DMS79 (cell line): ENCODE measurements around the gene TMEM182.

ENCODE experiments used
- DNase-seq: peaks from one replicate; lab custom pipeline; 2025; lab: John Stamatoyannopoulos, UW

Gene TMEM182

GRCh38 chr2:102768253-102768652 is 6.4 kb downstream of the TMEM182 start:
- no peak for DNase-seq

DNA sequence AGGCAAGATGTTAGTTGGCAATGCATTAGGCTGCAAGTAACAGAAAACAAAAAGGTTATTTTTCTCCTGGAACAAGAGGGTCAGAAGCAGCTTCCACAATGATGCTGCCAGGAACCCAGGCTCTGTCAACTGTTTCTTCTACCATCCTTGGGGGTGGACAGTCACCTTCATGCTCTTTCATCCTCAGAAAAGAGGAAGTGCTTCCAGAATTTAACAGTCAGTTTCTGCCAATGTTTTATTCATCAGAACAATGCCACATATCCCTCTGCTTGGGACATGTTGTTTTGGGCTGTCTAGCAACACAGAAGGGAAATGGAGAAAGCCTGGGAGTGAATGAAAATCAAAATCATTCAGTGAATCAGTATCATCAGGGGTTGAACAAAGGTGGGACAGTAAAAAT is 7.1 kb downstream of the TMEM182 start:
- no peak for DNase-seq

DNA sequence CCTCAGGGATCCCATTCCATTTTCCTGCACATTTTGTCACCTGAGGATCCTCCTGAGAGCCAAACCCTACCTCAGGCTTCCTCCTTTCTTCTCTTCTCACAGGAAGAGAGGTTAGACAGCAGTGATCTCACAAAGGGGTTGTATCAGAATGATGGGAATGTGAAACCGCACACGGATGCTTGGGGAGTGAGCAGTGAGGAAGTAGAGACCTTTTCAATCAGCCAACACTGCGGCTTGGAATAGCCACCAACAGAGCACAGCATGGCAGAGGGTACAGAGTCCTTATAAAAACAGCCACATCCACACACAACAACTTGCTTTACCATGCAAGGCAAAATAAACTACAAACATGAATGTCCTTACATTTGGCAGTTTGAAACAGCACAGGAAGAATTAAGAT is 8.7 kb downstream of the TMEM182 start:
- no peak for DNase-seq

DNA sequence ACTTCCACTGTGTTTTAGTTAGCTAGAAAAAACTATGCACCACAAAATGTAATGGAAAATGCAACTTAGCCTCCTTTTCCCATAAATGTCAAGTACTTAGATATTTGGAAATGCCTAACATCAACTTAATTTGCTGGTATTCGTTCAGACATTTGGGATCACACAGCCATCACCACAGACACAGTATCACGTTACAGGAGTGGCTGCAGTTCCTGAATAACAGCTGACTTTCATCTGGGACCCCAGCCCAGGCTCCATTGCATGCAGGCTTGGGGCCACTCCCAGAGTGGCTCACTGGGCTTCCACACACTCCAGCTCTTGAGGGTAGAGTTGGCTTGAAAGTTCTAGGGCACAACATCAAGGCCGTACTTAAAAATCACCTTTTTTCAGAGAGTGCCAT is 9.3 kb downstream of the TMEM182 start:
- DNase-seq = no peak

DNA sequence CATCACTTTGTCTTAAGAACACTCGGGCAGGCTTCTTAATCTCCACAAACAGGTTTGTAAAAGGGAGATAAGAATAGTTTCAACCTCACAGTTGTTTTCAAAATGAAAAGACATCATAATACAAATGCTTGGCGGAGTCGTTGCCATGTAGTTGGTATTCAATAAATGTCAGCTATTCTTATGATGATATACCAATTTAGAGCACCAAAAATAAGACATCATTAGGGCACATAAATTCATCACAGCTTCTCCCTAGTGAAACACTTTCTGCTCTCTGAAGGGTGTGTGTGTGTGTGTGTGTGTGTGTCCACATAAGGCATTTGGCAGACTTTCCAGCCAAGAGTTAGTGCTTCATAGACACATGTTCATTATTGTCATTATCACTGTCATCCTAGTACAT is 10.8 kb downstream of the TMEM182 start:
- no peak for DNase-seq

DNA sequence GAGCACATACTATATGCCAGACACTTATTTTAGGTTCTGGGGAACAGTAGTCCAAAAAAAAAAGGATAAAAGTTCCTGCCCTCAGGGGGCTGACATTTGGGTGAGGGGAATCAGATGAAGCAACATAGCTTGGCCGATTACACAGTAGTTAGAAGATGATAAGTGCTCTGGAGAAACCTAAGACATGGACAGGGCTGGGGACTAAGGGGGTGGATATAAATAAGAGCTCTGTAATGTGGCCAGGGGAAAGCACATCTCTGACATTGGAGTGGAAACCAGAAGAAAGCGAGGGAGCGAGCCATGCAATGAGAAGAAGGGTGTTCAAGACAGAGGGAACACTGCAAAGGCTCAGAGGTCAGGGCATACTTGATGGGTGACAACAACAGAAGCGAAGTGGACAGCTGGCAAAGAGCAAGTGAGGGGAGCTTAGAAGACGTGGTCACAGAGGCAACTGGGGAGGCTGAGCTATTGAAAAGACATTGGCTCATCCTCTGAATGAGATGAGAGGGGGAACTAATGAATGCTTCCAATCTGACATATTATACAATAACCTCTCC is 11.4 kb downstream of the TMEM182 start:
- DNase-seq = no peak

- DNase-seq = no peak
Measured at GRCh38 chr2:102778260-102778659, 16.4 kb downstream of the TMEM182 start.

DNA sequence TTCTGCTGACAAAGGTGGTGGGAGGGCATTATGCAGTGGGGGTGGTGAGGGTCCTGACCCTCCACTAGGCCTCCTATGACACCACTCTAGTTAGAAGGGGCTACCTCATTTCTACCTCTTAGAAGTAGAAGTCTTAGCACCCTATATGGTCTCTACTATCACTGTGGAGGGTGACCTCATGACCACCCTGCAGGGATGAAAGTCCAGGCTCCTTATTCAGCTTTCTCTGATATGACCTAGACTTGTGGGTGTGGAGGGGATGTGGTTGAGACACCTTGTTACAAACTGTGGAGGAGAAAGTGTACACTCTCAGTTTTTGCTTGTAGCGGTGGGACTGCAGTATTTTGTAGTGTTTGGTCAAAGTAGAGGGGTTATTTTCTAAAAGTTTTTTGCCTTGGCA is 18.6 kb downstream of the TMEM182 start:
- DNase-seq = no peak

- no peak for DNase-seq
Measured at GRCh38 chr2:102782187-102782586, 20.4 kb downstream of the TMEM182 start.

DNA sequence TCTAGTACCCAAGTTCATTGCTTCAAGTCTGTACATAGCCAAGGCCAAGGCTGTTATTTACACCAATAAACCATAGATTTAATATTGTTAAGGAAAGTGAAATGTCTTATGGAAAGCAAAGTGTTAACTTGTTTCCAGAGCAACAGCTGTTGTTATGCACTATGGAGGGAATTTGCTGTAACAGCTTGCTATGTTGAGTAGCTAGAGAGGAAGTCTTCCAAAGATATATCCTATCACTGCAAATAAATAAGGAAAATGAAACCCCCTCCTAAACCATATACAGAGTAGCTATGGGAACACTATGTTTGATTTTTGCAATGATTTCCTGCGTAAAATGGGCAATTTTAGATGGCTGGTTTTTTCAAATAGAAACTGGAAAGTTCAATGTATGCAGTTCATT is 21.1 kb downstream of the TMEM182 start:
- no peak for DNase-seq

DNA sequence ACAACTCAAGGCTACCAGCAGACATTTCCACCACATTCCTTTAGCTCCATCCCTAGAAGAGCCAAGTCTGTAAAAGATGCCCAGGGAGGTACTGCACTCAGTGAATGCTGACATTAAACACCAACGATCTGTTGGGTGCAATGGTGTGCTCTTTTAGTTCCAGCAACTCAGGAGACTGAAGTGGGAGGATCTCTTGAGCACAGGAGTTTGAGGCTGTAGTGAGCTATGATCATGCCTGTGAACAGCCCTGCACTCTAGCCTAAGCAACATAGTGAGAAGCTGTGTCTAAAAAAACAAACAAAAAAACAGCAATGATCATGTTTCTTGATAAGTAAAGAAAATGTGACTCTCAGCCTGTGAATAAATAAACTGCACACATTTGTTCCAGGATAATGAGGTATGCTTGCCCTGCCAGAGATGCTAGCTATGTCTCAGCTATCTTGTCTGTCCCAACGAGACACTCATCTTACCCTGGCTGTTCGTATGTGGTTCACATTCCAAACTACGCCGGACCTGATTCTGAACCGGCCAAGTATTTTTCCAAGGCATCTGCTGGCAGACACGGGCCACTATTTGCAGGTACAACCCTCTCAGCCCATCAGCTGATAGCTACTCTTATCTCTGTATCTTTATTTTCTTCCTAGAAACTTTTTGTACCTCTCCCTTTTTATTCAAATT is 21.8 kb downstream of the TMEM182 start:
- no peak for DNase-seq

- no peak for DNase-seq
Measured at GRCh38 chr2:102784940-102785339, 23.1 kb downstream of the TMEM182 start.

- no peak for DNase-seq
Measured at GRCh38 chr2:102788216-102788884, 26.5 kb downstream of the TMEM182 start.

DNA sequence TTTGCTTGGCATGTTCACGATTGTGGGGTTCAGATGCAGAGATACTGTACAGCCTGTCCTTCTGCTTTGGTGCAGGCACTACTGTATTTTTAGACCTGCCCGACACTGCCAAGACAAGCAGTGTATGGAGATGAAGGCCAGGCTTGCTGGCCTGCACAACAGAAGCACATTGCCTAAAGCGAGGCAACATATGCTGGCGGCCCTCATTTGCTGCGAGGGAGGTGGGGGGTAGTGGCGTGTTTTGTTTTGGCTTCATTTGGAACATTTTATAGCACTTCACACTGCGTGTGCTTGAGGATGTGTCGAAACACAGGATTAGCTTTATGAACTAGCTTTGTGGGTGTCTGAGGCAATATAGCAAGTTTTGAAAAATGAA is 27.0 kb downstream of the TMEM182 start:
- DNase-seq = no peak

GRCh38 chr2:102789349-102790090 is 27.7 kb downstream of the TMEM182 start:
- no peak for DNase-seq

DNA sequence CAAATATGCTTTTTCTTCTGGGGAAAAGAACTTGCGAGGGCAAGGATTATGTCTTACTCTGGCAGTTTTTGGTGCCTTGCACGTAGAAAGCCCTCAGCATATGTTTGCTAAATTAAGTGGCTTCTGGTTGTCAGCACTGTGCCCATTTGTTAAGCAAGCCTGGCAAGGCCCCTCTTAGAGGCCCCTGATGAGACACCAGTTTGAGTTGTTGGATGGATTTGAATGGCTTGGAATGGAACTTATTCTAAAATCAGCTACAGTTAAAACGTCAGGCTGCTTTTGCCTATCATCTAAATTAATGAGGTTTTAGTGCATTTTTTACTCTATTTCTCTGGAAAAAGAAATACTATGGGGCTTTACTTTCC is 28.2 kb downstream of the TMEM182 start:
- no peak for DNase-seq

- DNase-seq = no peak
Measured at GRCh38 chr2:102792568-102793208, 30.9 kb downstream of the TMEM182 start.

- no peak for DNase-seq
Measured at GRCh38 chr2:102795641-102796040, 33.8 kb downstream of the TMEM182 start.

DNA sequence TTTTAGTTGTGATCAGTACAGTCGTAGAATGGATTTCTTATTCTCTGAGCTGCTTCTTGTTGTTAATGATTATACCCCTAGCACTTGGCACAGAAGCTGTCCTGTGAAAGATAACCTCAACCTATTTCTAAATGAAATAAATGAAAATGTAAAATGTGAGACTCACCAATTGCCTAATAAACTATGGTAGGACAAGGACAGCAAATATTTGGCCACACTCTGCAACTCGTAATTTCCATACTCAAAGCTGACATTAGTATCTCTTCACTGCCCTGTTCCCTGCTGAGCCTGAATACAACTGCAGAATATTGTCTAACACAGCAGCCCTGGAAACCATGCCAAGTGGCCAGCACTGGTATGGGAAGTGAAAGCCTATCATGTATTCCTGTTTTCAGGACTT is 34.5 kb downstream of the TMEM182 start:
- no peak for DNase-seq

- DNase-seq = no peak
Measured at GRCh38 chr2:102797486-102797885, 35.7 kb downstream of the TMEM182 start.

GRCh38 chr2:102798181-102798580 is 36.4 kb downstream of the TMEM182 start:
- no peak for DNase-seq

DNA sequence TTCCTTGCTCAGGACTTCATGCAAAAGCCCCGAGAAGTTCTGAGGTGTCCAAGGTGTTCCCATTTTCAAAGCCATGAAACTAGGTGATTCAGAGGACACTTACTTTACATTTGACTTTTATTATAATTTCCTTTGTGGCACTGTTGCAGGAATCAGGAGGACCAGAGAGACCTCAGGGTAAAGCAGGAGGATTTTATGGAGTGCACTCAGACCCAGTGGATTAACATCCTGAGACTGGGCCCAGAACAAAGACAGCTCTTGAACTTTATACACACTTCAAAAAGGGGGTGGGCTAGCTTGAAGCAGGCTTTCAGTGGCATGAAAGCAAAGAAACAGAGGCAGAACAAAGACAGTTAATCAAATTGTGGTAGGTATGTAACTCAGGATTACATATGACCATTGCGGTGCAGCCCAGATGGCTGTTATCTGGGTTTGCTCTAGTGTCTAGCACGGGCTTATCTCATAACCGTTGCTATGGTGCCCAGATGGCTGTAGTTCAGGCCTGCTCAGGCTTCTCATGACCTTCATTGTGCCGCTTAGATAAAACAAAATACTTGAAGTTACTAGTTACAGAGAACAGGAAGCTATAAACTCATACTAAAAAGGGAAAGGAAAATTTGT is 39.4 kb downstream of the TMEM182 start:
- no peak for DNase-seq
